Posterior vena cava (tissue), 2 donors: Measurements from ENCODE around the gene NDP. TPM values are rescaled to one million over a fixed set of nuclear protein-coding genes. Genes with fewer than 3 reads are reported as not detected.
"Not testable (repeated sequence)": the region's sequence is repeated elsewhere in the genome, so short reads cannot be mapped to it uniquely, and the experiment has no call there.

ENCODE experiments used
- DNase-seq: peaks from one replicate; pipeline ENCODE4 v3.0.0-alpha.2; 2020; ENCODE audit warnings: low spot score
- intact Hi-C, 2 donors: fragments of 100-400 bp; cut with DNase I; formaldehyde crosslinking; loops; one replicate each; pipeline versions ENCODE4 v1.14.1 to v1.14.2; 2022 to 2023
- total RNA-seq, 2 donors: library from RNA; stranded (reverse); fragmentation: NEBNext Ultra II Directional; extraction: Animal tissue kit (Norgen Biotek cat#: 25700); gene quantifications; one replicate each; pipeline ENCODE4 v1.2.1, GENCODE V29; 2021
- donor health status: DM: yes; HTN: yes; CAD: no.
- donor health status: DM: yes; HTN: yes; CAD: no.

Gene NDP
- total RNA-seq, 2 donors from 2014 or later, result 0.51 TPM; not detected in 1

GRCh38 chrX:43974100-43974475 is 898 bp upstream of the NDP start:
- intact Hi-C loops, result no loop called here
- DNase-seq, result no peak

- no peak for DNase-seq
- intact Hi-C loops, result no loop called here
These were observed 926 bp downstream of the NDP start for GRCh38 chrX:43971966-43972961.

- intact Hi-C loops, result no loop called here
These were observed 2.7 kb downstream of the NDP start for GRCh38 chrX:43970528-43970927.

GRCh38 chrX:43969504-43970501 is 3.4 kb downstream of the NDP start:
- intact Hi-C loops, result loop anchor here in 1 of 2 donors (10.0 kb wide), 1 partner anchor 55 kb away; no protein-coding TSS in a partner anchor
- no peak for DNase-seq

More at GRCh38 chrX:43970528-43970927, 2.7 kb downstream of the NDP start:
- no peak for DNase-seq

- intact Hi-C loops, result loop anchor here in 1 of 2 donors (10.0 kb wide), 1 partner anchor 56 kb away; no protein-coding TSS in a partner anchor
These were observed 4.8 kb downstream of the NDP start for GRCh38 chrX:43968359-43968781.

GRCh38 chrX:43964936-43965335 is 8.3 kb downstream of the NDP start:
- intact Hi-C loops, result loop anchor here in 1 of 2 donors (10.0 kb wide), 1 partner anchor 60 kb away; no protein-coding TSS in a partner anchor
- DNase-seq, result no peak

More at GRCh38 chrX:43968359-43968781, 4.8 kb downstream of the NDP start:
- DNase-seq, result no peak

- intact Hi-C loops, result loop anchor here in 1 of 2 donors (10.0 kb wide), 1 partner anchor 61 kb away; no protein-coding TSS in a partner anchor
These were observed 9.5 kb downstream of the NDP start for GRCh38 chrX:43963726-43964125.

GRCh38 chrX:43962636-43963035 is 10.6 kb downstream of the NDP start:
- intact Hi-C loops, result loop anchor here in 1 of 2 donors (10.0 kb wide), 1 partner anchor 62 kb away; no protein-coding TSS in a partner anchor
- DNase-seq, result no peak

More at GRCh38 chrX:43963726-43964125, 9.5 kb downstream of the NDP start:
- no peak for DNase-seq

- DNase-seq, result no peak
- intact Hi-C loops, result loop anchor here in 1 of 2 donors (10.0 kb wide), 1 partner anchor 63 kb away; no protein-coding TSS in a partner anchor
These were observed 11.5 kb downstream of the NDP start for GRCh38 chrX:43961699-43962098.

GRCh38 chrX:43958529-43958928 is 14.7 kb downstream of the NDP start:
- intact Hi-C loops, result loop anchor here (5.0 to 10.0 kb wide), 2 partner anchors 566 to 1106 kb away; no protein-coding TSS in a partner anchor
- no peak for DNase-seq

GRCh38 chrX:43956034-43956433 is 17.2 kb downstream of the NDP start:
- no peak for DNase-seq
- intact Hi-C loops, result loop anchor here (5.0 to 10.0 kb wide), 2 partner anchors 564 to 1109 kb away; no protein-coding TSS in a partner anchor

- intact Hi-C loops, result loop anchor here in 1 of 2 donors (10.0 kb wide), 1 partner anchor 1112 kb away; no protein-coding TSS in a partner anchor
- no peak for DNase-seq
These were observed 20.0 kb downstream of the NDP start for GRCh38 chrX:43953218-43953617.

- no peak for DNase-seq
- intact Hi-C loops, result loop anchor here in 1 of 2 donors (10.0 kb wide), 1 partner anchor 1115 kb away; no protein-coding TSS in a partner anchor
These were observed 23.5 kb downstream of the NDP start for GRCh38 chrX:43949669-43950068.

- intact Hi-C loops, result no loop called here
These were observed 32.2 kb downstream of the NDP start for GRCh38 chrX:43940816-43941474.

GRCh38 chrX:43939187-43939926 is 33.8 kb downstream of the NDP start:
- intact Hi-C loops, result loop anchor here in 1 of 2 donors (10.0 kb wide), 1 partner anchor 105 kb away; no protein-coding TSS in a partner anchor
- no peak for DNase-seq

More at GRCh38 chrX:43940816-43941474, 32.2 kb downstream of the NDP start:
- no peak for DNase-seq

- intact Hi-C loops, result loop anchor here in 1 of 2 donors (5.0 to 10.0 kb wide), 2 partner anchors 77 to 860 kb away; no protein-coding TSS in a partner anchor
- not testable (repeated sequence) for DNase-seq
These were observed 51.2 kb downstream of the NDP start for GRCh38 chrX:43922032-43922431.

GRCh38 chrX:43910772-43911171 is 62.4 kb downstream of the NDP start:
- DNase-seq, intact Hi-C loops: not testable (repeated sequence)
